Measurements from ENCODE around the gene SAMHD1.

SAMHD1 gene

DNA sequence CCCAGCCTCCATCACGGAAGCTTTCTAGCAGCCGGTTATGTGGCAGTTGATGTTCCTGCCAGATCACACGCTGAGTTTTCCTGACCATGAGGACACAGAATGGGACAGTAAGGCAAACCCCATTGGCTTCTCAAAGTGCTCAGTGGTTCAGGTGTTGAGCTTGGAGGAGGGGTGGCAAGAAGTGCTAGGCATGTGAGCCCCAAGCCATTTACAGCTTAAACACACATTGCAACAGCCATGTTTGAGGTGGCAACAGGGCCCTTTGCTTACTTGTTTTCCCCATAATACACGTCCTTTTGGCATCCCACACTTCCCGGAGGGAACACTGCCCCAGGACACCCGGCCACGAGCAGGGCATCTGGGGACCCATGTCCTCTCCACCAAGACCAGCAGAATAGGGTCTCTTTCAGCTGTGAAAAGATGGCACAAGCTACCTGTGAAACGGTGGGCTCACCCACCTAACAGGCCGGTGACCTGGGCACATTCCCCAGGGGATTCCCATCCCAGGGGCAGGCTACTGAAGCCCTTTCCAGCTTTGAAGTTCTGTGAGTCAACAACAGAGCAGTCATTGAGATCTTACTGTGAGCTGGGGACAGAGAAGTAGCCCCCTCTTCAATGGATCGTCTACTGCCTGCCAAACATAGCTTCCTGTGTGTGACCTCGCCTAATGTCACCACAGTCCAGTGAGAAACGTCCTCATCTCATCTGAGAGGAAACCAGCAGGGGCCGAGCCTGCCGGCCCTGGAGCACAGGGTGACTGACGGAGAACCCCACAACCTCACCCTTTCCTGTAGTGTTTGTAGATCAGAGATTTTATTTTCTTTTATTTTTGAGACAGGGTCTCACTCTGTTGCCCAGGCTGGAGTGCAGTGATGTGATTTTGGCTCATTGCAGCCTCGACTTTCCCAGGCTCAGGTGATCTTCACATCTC, 79.6 kb downstream of the SAMHD1 start:
- DNase-seq = no peak

DNA sequence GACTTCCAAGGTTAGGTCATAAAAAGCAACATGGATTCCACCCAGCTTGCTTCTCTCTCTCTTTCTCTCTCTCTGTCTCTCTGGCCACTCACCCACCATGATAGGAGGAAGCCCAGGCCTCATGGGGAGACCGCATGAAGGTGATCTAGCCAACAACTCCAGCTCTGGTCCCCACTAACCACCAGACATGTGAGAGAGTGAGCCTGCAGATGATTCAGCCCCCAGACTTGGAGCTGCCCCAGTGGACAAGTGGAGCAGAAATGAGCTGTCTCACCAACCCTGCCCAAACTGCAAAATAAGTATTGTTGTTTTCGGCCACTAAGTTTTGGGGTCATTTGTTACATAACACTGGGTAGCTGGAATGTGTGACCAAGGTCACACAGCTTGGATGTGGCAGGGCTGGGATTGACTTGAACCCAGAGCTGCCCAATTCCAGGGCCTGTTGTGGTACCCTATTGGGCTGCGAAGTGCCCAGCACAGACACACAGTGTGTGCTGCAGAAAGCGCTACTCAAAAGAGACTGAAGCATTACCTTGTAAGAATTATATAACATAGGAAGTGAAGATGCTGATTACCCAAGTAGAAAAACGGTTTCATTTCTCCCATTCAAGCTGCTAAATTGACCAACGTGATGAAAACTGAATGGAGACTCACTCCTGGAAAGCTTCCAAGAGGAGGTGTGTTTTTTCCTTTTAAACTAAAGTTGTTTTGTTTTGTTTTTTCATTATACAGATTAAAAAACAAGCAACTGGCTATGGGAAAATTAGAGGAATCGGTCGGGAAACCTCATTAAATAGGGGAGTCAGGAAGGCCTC, 84.6 kb downstream of the SAMHD1 start:
- DNase-seq = no peak

DNA sequence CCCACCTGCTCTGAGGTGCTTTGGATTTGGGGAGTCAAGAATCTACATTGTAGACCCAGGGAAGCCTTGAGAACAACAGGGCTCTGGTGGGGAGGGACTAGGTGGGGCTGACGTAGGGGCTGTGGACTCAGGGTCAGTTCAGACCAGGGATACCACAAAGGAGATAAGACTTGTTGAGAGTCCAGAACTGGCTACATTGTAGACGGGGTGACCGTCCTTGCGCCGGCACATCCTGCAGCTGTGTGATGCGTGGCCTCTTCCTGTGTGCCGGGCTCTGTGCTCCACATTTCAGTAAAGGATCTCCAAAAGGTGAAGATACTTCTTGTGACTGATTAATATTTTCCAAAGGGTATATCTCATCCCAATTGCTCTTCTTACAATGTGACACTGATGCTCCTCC, 85.3 kb downstream of the SAMHD1 start:
- DNase-seq = no peak

DNA sequence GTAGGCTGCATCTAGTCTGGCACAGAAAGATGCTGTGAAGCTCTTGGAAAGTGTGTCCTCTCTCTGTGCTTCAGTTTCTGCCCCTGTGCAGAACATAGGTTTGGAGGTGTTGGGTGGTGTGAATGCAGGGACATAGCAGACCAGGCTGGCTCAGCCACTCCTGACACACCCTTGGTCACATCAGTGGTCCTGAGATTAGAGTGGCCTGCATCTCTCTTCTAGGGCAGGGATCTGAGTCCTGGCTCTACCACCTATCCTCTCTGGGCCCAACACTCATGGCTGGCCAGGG, 85.7 kb downstream of the SAMHD1 start:
- no peak for DNase-seq

DNA sequence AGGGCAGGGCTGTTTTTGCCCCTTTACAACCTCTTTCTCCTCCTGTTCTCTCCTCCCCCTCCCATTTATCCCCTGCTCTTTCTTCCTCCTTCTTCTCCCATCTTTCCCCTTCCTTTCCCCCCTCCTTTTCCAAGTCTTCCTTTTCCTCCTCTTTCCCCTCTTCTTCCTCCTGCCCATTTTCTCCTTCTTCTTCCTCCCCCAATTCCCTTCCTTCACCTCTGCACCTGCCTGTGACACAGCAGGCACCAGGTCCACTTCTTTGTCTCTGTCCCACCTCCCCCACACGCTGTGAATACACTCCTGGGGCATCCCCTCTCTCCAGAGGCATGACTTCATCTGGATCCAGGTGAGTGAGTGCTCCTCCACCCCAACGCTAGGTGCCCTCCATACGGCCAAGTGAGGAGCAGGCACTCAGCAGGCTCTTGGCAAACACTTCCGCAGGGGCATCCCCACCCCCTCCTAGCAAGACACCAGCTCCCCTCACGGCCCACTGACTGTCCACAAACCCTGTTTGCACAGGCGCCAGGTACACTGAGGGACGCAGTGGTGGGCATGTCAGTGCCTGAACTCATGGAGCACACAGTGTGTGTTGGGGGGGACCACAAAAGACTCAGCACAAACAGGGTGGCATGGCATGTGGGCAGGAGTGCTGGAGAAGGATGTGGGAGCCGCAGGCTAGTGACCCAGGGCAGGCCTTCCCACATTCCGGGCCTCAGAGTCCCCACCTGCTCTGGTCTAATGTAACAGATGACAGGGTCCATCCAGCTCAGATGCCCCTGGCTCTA, 86.2 kb downstream of the SAMHD1 start:
- no peak for DNase-seq

DNA sequence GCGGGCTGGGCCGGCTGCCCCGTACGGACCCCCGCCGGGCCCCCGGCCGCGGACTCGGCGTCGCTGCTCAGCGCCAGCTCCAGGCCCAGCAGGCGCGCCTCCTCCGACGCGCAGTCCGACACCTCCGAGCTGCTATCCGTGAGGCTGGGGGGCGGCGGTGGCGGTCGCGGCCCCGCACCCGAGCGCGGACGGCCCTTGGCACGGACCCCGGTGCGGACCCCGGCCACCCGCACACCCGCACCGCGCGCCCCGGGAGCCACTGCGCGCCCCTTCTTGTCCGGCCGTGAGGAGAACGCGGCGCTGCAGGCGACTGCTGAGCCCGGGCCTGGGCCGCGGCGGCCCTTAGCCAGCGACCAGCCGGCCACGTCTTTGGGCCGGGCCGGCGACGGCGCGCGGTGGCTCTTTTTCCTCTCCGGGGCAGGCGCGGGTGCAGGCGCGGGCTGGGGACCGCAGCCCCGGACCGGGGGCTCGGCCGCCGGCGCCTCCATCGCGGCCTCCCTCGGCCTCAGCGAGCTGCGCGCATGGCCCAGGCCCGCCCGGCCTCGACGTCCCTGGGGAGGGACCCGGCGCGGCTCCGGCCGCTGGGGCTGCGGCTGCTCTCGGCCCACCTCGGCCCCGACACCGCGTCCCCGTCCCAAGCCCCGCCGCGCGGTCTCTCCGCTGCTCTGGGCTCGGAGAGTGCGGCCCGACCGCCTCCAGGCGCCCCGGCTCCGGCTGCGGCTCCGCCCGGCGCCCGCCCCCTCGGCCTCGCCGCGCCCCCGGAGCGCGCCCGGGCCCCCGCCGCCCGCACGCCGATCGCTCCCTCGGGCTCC, 88.4 kb downstream of the SAMHD1 start:
- DNase-seq = no peak

DNA sequence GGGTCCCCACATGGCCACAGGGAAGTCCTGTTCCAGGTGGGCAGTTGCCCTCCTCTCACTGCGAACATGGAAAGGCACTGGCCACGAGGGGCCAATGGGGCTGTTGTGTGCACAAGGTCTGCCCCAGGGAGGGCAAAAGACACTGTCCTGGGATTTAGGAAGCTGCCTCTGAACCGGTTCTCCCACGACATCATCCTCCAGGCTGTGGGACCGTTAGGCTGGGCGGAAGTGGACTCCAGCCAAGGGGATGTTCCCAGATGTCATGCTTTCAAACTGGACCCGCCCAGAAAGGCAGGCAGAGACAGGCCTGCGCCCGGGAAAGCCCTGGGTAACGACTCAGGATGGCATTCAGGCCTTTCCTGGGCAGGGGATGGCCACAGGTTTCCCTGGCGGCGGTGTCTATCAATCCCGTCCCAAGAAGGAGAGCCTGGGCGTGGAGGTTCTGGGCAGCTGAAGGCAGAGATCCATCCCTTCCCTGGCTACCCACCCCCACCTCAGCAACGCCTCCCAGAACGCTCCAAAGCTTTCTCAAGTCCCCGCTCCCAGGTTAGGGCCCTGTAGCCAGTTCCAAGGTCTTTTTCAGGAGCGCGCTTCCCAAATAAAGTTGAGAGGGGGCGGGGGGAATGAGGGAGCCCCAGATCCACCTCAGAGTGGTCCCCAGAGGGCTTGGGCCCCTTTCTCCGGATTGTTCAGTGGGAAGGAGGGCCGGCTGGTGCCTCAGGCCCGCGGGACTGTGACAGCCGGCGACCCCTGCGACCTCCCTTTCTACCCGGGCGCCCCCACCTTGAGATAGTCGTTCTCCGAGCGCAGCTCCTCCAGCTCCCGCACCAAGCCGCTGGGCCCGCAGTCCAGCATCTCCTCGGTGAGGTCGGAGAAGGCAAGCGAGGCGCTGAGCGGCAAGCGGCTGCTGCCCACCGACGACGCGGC, 89.4 kb downstream of the SAMHD1 start:
- peak; percentile 75 for DNase-seq

DNA sequence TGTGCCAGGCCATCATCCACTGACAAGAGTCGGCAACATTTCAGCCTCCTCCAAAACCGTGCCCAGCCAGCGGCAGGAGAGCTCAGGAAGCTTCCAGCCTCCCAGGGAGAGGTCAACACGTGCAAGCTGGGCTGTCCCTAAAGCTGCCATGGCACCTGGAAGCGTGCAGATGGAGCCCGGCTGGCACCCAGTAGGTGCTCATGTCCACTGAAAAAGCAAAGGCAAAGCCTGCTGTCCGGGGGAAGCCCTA, 90.0 kb downstream of the SAMHD1 start:
- no peak for DNase-seq

DNA sequence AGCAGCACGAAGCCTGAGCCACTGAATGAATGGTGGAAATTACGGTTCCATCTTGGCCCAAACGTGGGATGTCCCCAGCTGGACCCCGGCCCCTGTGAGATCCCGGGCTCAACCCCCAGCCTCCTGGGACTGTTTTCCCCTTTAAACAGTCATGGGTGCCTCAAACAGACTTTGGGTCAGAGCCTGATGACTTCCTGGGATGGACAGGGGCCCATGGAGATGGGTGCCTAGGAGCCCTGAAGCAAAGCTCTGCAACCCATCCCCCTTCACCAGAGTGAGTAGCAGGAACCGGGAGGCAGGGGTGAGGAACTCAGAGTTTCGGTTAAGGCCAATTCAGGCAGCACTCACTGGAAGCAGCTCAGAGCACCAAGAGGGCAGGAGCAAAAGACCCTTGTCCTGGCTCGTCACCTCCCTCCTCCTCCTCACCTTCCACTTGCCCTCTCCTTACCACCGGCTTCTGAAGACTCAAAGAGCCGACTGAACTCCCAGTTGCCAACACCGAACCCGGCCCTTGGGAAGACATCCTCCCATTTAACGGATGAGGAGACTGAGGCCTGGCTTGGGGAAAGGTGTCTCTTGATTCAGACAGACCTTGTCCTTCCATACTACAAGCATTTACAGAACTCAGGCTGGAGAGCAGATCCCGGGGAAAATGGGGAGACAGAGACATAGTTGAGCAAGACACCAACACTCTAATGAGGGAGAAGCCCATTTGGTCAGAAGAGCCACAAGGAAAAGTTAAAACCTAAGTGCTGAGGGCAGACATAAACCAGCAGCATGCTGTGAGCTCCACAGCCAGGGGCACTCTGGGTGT, 90.5 kb downstream of the SAMHD1 start:
- no peak for DNase-seq

DNA sequence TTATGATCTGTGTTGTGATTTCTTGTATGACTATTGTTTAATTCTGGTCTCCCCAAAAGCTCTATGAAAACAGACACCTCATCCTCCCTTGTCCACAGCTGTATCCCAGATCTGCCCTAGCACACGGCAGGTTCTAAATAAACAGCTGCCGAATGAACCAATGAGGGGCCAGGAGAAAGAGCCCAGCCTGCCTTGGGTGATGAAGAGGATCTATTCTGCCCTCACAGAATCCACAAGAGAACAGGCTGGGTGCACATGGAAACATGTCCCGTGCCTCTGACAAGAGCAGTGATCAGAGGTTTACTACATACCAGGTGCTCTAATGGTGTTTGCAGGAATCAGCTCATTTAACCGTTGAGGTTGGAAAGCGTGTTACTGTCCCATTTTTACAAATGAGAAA, 91.2 kb downstream of the SAMHD1 start:
- no peak for DNase-seq

DNA sequence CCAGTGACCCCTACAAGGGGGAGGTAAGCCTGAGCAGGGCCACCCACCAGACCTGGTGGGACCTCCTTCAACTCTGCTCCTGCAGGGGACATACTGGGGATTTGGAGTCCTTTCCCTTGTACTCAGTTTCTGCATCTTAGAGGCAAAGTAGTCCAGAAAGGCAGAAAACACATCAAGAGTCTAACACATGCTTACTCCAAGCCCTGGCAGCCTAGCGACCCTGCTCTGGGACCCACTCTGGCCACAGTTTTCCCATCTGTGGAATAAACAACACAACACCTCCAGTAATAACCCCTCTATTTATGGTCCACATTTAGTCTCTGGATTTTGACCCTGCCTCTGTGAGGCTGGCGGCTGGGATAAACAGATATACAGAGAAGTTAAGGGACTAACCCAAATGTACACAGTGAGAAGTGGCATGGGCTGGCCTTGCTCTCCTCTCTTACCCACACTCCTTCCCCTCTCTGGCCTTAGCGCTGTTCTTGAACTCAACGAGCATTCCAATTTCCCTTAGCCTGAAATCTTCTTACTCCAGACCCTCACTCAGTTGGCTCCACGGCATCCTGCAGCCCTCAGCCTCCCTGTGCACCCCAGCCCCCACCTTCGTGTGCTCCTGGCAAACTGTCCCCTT, 91.7 kb downstream of the SAMHD1 start:
- no peak for DNase-seq

DNA sequence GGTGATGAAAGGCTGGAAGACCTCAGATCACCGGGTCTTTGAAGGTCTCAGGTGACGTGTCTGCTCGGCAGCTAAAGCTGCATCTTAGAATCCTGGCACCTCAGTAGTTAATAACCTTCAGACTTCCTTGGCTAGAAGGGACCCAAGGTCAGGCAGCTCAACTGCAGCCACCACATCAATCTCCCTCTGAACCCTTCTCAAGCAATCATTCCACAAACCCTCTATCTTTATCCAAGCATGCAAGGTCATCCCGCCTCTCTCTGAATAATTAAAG, 92.3 kb downstream of the SAMHD1 start:
- DNase-seq = no peak

DNA sequence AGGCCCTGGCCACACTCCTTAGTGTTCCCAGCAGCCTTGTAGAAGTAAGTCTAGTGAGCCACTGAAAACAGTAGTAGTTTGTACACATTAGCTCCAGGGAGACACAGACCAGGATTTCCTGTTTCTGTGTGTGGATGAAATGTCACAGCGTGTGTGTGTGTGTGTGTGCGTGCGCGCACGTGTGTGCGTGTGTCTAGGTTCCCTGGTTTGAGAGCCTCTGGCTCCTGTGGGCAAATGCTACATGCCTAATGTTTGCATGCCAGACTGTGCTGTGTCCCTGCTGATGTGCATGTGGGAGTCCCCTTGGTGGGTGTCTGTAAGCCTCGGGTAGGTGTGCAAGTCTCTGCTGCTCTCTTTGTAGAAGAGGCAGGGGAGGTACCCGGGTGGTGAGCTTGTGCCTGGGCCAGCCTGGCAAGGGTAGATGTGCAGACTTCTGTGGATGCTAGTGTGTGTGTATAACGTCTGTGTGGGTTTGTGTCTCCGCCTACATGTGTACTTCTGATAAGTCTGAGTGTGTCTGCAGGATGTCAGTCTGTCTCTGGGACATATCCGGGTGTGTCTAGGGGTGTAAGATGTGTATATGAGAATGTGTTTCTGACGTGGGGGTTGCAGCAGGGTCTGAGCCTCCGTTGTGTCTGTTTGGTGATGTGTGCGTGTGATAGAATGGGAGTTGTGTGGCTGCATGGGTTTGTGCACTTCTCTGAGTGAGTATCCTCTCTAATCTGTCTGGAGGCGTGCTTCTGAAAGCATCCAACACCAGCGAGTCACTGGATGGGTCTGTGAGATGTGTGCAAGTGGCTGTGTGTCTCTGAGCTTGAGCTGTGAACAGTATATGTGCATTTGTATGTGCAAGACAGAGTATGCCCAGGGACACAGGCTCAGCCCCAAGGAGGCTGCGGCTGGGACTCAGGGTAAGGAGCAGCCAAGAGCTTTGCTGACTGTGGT, 94.5 kb downstream of the SAMHD1 start:
- DNase-seq = no peak

DNA sequence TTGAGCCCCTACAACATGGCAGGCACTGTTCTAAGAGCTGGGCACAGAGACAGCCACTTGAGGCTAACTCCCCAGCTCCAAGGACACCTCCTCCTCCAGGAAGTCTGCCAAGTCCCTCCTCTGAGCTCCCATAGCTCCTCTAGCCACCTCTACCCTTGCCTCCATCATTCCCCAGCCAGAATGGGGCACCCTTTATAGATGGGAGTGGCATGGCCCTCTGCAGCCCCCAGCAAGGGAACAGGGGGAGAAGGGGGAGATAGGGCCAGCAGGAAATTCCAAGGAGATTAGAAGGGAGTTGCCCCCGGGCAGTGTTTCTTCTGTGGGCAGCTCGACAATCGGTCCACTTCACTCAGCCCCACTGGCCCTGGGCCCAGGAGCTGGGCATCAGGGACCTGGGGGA, 95.3 kb downstream of the SAMHD1 start:
- no peak for DNase-seq

DNA sequence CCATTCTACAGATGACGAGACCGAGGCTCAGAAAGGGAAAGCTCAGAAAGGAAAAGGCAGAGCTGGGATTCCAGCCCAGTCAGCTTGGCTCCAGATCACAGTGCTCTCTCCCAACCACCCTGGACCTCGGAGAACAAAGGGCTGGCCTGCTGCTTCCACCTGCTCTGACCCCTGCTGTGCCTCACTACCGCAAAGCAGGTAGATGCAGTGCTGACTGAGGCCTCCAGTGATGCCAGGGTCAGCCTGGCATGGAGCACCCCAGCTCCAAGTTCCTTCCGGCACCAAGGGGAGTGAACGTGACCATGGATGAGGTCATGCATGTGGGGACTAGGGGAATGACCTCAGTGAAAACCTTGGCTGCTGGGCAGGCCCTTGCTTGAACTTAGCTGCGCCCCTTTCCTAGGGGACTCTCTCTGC, 96.3 kb downstream of the SAMHD1 start:
- no peak for DNase-seq

DNA sequence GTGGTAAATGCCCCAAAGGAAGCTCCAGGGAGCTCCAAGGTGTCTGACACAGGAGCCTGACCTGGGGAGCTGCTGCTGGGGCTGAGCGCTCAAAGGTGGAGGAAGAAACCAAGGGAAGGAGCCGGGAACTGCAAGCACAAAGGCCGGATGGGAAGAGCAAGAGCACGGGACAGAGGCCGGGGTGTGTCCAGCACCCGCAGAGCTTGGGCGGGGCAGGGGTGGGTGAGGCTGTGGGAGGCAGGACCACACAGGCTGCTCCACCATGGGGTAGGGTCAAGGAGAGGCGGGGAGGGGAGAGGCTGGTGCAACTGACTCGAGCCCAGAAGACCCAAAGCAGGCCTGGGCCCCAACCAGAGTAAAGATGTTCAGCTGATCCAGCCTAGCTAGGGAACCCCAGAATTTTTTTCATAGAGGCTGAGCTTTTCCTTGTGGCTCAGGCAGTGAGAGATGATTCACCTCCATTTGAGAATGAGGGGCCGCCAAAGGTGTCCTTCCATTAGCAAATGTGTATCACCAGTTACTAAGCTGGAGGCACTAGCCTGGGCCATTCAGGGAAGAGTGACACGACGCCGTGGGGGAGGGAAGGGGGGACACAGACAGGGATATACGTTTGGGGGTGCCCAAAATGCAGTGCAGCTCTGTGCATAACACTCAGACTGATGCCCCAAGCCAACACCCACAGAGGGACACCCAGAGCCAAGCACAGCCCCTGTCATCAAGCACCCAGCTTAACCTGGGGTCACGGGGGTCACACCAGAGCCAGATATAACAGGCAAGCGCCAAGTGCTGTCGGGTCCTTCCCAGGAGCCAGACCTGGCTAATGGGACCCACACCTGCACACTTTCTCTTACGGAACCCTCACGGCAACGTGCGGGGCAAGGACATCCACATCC, 96.9 kb downstream of the SAMHD1 start:
- DNase-seq = no peak

DNA sequence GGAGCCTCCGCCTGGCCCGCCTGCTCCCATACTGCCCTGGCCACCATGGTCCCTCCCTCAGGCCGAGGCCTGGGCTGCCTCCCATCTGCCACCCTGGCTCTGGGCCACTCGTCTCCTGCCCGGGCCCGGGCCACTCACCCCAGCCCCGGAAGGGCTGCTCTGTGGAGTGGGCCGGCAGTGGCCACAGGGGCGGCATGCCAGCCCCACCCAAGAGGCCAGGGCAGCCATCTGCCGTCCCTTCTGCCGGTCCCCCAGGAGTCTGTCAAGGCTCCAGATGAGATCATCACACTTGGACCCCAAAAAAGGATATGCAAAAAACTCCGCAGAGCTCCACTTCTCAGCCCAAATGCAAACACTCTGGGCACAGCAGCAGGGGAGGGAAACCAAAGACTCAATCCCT, 99.3 kb downstream of the SAMHD1 start:
- DNase-seq = no peak

DNA sequence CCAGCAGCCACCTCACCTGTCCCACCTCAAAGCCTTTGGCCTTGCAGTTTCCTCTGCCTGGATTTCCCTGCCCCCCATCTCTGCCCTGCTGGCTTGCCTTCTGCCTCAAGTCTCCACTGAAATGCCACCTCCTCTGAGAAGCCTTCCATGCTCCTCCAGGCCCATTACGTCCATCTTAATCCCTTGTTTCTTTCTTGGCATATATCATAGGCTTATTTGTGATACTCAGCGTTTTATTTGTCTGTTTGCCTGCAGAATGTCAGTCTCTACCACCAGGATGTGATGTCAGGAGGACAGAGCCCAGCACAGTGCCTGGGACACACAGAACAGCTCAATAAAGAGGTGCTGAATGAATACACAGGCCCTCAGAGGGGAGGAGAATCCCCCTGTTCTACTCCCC, 100.0 kb downstream of the SAMHD1 start:
- no peak for DNase-seq
